EL (cell line): ENCODE results near the gene LONP2.
"Not testable (repeated sequence)": the region's sequence is repeated elsewhere in the genome, so short reads cannot be mapped to it uniquely, and the experiment has no call there.

Experiments
- DNase-seq: peaks from one replicate; pipeline ENCODE4 v3.0.0-alpha.2; 2016

Gene LONP2

DNA sequence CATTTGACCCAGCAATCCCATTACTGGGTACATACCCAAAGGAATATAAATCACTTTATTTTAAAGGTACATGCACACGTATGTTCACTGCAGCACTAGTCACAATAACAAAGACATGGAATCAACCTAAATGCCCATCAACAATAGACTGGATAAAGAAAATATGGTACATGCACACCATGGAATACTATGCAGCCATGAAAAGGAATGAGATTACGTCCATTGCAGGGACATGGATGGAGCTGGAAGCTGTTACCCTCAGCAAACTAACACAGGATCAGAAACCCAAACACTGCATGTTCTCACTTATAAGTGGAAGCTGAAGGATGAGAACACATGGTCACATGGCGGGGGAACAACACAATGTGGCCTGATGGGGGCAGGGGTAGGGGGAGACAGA is 4.0 kb upstream of the LONP2 start:
- not testable (repeated sequence) for DNase-seq

DNA sequence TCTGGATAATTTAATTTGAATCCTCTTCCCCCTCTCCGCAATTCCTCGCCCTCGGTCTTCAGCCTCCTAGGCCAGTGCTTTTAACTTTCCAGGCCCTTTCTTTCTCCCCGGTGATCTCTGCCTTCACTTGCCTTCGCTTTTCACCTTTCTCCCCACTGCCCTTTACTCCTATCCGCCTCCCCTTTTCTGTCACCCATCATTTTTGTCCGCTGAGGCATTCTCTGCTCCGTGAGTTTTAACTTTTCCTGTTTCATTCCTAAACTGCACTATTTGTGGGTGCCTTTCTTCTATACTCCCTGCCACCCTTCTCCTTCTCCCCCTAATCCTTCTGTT is 729 bp downstream of the LONP2 start:
- DNase-seq = peak; percentile 12

GRCh38 chr16:48246066-48246465 is 2.0 kb downstream of the LONP2 start:
- no peak for DNase-seq

GRCh38 chr16:48247311-48247710 is 3.2 kb downstream of the LONP2 start, which contains the start of gene ABCC11:
Gene ABCC11 (minus strand): TSS chr16:48247539. CDS start chr16:48231921, 15,618 bp downstream.
- no peak for DNase-seq

DNA sequence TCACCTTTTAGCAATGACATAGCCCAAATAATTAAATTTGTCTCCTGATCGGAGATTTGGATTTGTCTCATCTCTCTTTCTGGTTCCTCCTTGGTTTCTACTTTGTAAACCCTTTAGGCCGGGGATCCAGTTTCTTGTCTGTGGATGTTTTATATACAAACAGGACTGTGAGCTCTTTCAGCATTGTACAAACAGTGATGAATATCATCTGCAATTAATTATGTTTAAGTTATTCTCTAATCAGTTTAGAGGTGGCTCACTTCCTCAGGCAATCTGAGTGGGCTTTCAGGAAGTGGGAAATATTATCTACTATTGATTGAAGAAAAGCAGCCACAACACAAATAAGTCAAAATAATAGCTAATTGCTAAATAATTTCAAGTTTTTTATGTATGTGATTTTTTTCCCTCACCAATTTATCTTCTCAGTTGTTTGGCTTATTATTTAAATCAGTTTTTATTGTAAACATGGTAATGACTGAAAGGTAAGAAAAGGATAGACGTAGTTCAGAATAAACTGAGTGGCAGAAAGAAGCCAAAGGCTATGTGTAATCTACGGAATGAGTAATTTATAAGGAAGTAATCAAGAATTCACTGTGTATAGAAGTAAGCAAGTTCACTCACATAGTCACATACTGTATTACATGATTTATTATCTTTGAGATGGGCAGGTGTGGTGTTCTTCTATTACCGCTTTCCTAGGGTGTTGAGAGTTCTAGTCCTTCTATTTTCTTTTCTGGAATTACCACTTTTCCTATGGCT is 6.6 kb downstream of the LONP2 start:
- DNase-seq = no peak

GRCh38 chr16:48252013-48252412 is 7.9 kb downstream of the LONP2 start:
- DNase-seq = no peak

DNA sequence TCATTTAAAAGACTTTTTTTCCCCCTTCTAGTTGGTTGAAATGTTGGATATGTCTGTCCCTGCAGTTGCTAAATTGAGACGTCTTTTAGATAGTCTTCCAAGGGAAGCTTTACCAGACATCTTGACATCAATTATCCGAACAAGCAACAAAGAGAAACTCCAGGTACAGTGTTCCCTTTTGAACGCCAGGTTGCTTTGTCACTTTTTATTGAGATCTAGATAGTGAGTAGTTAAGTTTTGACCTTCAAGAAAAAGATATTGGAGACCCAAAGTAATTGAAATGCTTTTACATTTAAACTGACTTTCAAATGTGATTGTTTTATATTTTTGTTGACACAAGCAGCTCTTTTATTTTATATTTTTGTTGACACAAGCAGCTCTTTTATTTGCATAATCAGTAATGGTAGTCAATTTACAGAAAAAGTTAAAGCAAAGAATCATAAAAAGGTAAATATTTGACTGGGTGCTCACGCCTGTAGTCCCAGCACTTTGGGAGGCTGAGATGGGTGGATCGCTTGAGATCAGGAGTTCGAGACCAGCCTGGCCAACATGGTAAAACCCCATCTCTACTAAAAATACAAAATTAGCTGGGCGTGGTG is 12.6 kb downstream of the LONP2 start:
- DNase-seq = no peak

DNA sequence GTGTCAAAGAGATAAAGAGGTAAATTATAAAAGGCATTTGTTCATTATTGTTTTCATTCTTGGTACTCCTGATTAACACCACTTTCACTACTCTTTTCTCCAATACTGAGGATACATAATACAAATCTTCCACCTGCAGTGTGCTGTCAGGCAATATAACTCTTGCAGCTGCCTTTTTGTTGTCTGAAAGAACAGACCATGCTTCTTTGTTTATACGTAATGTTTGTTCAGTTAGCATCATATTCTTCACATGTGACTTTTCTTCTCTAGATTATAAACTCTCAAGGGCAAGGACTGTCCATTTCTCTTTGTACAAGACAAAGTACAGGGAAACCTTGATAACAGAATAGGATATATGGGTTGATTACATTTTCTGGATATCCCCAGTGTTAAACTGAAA is 17.5 kb downstream of the LONP2 start:
- DNase-seq = no peak

DNA sequence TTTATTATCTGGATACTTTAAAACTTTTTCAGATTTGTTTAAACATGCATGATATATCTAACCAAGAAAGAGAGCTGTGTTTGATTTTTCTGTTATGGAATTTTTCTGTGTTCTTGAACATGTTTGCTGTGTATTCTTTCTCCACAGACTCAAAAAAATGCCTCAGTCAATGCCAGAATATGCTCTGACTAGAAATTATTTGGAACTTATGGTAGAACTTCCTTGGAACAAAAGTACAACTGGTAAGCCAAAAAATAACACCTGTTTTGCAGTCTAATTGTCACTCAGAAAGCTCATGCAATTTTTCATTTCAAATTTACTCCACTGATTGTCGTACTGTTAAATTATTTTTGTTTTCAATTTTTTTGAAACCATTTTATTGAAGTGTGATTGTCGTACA is 18.5 kb downstream of the LONP2 start:
- no peak for DNase-seq

DNA sequence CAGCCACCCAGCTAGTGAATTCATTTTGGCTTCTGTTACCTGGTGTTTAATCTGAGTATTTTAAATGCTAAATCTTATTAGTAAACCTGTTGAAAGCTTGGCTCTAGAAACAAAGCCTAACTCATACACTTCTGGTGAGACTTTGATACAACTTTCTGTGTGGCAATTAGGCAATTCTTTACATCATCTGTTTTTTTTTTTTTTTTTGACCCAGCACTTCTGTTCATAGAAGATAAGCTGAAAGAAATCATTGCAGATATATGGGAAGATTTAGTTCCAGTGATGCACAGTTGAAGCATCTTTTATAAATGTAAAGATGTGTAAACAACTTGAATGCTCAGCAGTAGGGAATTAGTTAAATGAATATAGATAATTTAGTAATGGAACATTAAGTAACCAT is 24.9 kb downstream of the LONP2 start:
- DNase-seq = no peak

DNA sequence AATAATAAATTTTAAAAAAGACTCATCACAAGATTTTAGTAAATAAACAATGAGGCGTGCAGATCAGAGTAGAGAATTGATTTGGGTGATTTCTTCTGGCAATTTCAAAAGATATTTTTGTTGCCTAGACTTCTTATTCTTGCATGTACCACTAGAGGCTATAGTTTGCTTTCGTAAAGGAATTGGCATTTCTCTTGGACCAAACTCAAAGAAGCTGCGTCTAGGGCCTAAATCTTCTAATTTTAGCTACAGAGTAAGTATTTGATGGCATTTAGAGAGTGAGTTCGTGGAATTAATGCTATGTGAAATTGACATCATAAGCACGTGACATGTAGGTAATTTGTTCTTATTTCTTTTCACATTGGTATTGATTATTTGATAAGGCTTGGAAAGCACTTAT is 27.6 kb downstream of the LONP2 start:
- no peak for DNase-seq

DNA sequence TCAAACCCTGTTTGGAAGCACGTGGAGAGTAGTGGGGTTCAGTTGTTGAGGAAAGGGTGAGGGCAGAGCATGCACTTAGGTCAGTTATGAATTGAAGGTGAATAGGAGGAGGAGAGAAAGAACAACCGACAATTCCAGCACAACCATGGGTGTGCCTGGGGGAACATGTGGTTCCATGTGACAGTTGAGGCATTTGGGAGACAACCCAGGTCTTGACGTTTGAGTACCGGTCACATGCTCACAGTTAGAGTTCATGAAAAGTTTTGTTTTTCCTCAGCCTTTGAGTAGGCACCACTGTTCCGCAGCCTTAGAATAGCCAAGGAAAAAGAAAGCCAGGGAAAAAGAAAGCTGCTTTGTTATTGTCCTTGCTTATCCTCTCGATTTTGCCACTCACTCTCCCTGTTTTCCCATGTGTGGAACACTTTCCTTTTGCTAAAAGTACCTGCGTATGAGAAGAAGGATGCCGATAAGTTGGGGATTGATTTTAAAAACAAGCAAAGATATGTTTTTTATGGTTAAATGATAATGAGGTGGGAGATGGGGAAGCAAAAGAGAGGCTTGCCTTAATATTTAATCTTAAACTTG is 28.8 kb downstream of the LONP2 start:
- no peak for DNase-seq

GRCh38 chr16:48274476-48274875 is 30.4 kb downstream of the LONP2 start:
- no peak for DNase-seq

- DNase-seq = peak; percentile 13
These were observed 32.0 kb downstream of the LONP2 start for GRCh38 chr16:48276102-48276501.

DNA sequence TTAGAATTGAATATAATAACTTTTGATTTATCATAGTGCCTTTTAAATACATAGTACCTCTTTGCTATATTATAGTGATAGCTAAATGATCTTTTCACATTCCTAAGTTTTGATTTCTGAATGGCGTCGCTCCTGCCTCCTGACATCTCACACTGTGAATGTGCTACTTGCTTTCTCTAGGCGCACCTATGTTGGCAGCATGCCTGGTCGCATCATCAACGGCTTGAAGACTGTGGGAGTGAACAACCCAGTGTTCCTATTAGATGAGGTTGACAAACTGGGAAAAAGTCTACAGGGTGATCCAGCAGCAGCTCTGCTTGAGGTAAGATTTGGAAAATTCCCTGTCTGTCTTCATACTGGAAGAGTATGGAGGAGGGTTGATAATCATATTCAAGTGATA is 33.1 kb downstream of the LONP2 start:
- DNase-seq = no peak

DNA sequence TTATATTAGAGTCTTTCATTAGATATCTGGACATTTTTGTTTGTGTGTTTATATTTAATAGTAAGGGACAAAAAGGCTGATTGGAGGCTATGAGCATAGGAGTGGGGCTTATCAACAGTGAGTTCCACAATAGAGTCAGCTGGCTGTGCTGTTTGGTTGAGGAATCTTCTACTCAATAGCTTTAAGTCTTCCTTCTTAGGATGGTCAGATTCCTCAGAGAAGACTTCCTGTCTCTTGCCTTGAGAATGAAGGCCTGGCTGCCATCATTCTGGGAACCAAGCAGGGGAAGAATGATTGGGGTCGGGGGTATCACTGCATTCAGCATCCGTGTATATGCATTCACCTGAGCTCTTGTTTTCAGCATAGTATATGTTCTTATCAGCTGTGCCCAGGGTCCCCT is 35.1 kb downstream of the LONP2 start:
- no peak for DNase-seq

- no peak for DNase-seq
These were observed 36.4 kb downstream of the LONP2 start for GRCh38 chr16:48280546-48280945.

- no peak for DNase-seq
These were observed 38.6 kb downstream of the LONP2 start for GRCh38 chr16:48282636-48283263.

DNA sequence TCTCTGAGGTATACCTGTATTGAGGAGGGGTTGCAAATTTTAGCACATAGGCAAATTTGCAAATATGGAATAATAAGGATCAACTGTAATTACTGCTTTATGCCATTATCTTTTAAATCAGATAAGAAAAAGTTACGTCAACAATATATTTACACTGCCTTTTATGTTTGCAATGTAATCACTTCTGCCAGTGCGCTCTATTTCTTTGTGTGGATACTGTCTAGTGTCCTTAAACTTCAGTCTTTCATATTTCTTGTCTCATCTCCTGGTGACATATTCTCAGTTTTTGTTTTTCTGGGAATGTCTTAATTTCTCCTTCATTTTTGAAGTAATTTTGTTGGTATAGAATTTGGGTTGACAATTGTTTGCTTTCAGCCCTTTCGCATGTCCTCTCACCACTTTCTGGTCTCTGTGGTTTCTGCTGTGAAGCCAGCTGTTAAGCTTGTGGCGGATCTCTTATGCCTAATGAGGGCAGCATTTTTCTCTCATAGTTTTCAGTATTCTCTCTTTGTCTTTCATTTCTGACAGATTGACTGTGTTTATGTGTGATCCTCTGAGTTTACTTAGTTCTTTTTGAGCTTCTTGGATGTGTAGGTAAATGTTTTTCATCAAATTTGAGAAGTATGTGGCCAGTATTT is 40.8 kb downstream of the LONP2 start:
- DNase-seq = no peak

DNA sequence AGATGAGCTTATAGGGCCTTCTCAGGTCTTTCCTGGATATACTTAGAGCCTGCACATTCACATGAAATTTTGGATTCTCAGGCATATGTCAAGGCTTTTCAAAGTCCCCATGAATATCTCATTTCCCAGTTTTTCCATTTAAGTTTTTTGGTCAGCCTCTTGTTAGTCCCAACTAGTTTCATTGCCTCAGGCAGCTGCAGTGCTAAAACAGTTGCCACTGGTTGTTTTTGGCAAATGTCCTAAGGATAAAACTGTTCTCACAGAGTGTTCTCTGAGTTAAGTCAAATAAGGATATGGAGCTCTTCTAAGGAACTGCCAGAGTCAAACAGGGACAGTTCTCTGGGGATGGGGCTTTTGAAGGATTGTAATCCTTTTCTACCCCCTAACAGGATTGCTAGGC is 43.1 kb downstream of the LONP2 start:
- no peak for DNase-seq

DNA sequence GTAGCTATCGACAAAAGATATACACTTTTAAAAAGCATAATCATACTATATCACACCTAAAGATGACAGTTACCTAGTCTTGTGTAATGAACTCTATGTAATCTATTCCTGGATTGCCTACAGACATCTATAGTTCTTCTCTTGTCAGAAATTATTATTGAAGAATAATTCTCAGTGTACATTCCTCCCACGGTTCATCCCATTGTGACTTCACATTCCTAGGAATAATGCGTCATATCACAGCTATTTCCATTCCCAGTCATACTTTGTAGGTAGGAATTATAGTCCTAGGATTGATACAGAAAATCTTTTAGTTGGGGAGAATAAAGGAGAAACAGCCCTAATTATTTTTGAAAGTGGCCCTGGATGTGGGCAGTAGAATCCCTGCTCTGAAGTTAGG is 47.2 kb downstream of the LONP2 start:
- peak; percentile 54 for DNase-seq

- DNase-seq = no peak
These were observed 47.7 kb downstream of the LONP2 start for GRCh38 chr16:48291754-48292153.

- no peak for DNase-seq
These were observed 48.4 kb downstream of the LONP2 start for GRCh38 chr16:48292452-48292851.

- DNase-seq = no peak
These were observed 50.6 kb downstream of the LONP2 start for GRCh38 chr16:48294724-48295123.
